ENCODE measurements around the gene FGFR4. TPM values are rescaled to one million over a fixed set of nuclear protein-coding genes. Genes with fewer than 3 reads are reported as not detected.

Gene FGFR4
- total and polyA plus RNA-seq, 2 of the 8 experiments (the other 6 are each of a cell fraction or from before 2014, with no cell fraction given) = 61.4 to 88.4 TPM

DNA sequence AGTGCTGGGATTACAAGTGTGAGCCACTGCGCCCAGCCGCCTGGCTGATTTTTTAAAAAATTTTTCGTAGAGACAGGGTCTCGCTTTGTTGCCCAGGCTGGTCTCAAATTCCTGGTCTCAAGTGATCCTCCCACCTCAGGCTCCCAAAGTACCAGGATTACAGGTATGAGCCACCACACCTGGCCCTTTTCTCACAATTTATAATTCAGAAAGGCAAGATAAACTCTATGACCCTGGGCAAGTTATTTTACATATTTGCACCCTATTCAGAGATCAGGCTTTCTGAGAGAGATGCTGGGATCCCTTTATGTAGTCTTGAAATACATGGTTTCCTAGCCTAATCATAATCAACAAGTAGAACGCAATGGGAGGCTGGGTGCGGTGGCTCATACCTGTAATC, 43.6 kb upstream of the FGFR4 start:
- H3K9ac ChIP-seq (replicated peaks in 1 of 4; ENCODE audit: extremely low read depth in 1 of 4, low read depth in 3 of 4, low read length in 3 of 4) = no peak overlapping the region
- no peak overlapping the region for H2BK15ac ChIP-seq (ENCODE audit: low read length)
- H3K4me3 ChIP-seq (ENCODE audit: extremely low read depth in 1 of 4, insufficient read depth in 2 of 4, low read depth in 3 of 4, low read length in 4 of 4) = no peak overlapping the region
- H3K4me1 ChIP-seq (replicated peaks in 1 of 4; ENCODE audit: control insufficient read depth in 3 of 4, insufficient read depth in 4 of 4, low read length in 3 of 4) = no peaks in the 10 kb centered on the region
- H3K23me2 ChIP-seq (ENCODE audit: low read depth, low read length) = no peaks in the 10 kb centered on the region
- H2AK5ac ChIP-seq (ENCODE audit: low read depth, low read length) = no peak overlapping the region
- H2BK5ac ChIP-seq (ENCODE audit: low read depth, low read length) = no peak overlapping the region
- H4K5ac ChIP-seq (ENCODE audit: insufficient read length, low read depth, low read length) = no peak overlapping the region
- H3K56ac ChIP-seq (replicated peaks; ENCODE audit: insufficient read length, low read depth, low read length) = no peak overlapping the region
- no peak overlapping the region for H2BK120ac ChIP-seq (replicated peaks; ENCODE audit: low read depth, low read length)
- no peak for FAIRE-seq
- 96% methylated on average over 6 of the region's 6 CpGs; no CpG with 5 or more reads in 1 of the 2 experiments for WGBS, 2 experiments (ENCODE audit: extremely low coverage in 1 of 2, insufficient coverage in 1 of 2, insufficient read length in 1 of 2, insufficient replicate concordance in 2 of 2, low coverage in 1 of 2, low lambda C conversion rate in 2 of 2, missing lambda C conversion rate in 1 of 2)
- H3K4me2 ChIP-seq (ENCODE audit: insufficient read depth in 1 of 2, low read depth in 2 of 2, low read length in 2 of 2) = no peak overlapping the region
- no peak overlapping the region for H4K91ac ChIP-seq (replicated peaks; ENCODE audit: insufficient read length, low read length)
- no peak overlapping the region for H3K4ac ChIP-seq (replicated peaks; ENCODE audit: insufficient read length, low read depth, low read length)
- no peak overlapping the region for H3K27ac ChIP-seq (ENCODE audit: low read depth, low read length)
- POLR2A ChIA-PET (ENCODE audit: partially characterized antibody) = no interaction called here
- H2BK20ac ChIP-seq (ENCODE audit: low read length) = no peak overlapping the region
- H3K18ac ChIP-seq (ENCODE audit: extremely low read depth, low read length) = no peak overlapping the region
- H4K20me1 ChIP-seq (replicated peaks in 1 of 2; ENCODE audit: control insufficient read depth in 1 of 2, insufficient read depth in 2 of 2, low read length in 2 of 2) = no peaks in the 10 kb centered on the region
- H2BK12ac ChIP-seq (ENCODE audit: low read depth, low read length) = no peak overlapping the region
- peaks cover 6 to 31% (median 16%) of the 10 kb centered on the region in 4 experiments; a peak in 7 of 8 replicates for H3K36me3 ChIP-seq (ENCODE audit: control insufficient read depth in 2 of 4, insufficient read depth in 4 of 4, low read length in 3 of 4)
- DNase-seq (ENCODE audit: low read depth in 1 of 2, low spot score in 2 of 2) = no peak
- H3K27me3 ChIP-seq (replicated peaks in 1 of 4; ENCODE audit: control insufficient read depth in 3 of 4, extremely low read depth in 1 of 4, insufficient read depth in 3 of 4, low read length in 3 of 4) = no peaks in the 10 kb centered on the region
- no peak overlapping the region for H3K23ac ChIP-seq (ENCODE audit: insufficient read length)
- CTCF ChIA-PET (ENCODE audit: partially characterized antibody) = interaction anchor here (1.6 to 2.2 kb wide), 4 partner anchors 16 to 382 kb away, joined by 3 to 10 read pairs (median 7); no protein-coding TSS in a partner anchor
- no peak overlapping the region for H4K8ac ChIP-seq (ENCODE audit: extremely low read depth, insufficient read depth, low read length)
- peaks cover under 1 to 4% of the 10 kb centered on the region in 2 experiments; a peak in 1 of 4 replicates for H3K79me2 ChIP-seq (ENCODE audit: control insufficient read depth in 1 of 2, insufficient read depth in 2 of 2, low read length in 2 of 2)
- no peak overlapping the region for H2AFZ ChIP-seq (ENCODE audit: low read length)
- H3K9me3 ChIP-seq (ENCODE audit: insufficient read depth in 2 of 2, low read depth in 1 of 2, low read length in 1 of 2) = no peaks in the 10 kb centered on the region
- no peak overlapping the region for H3K14ac ChIP-seq (ENCODE audit: insufficient read length)
- H3K79me1 ChIP-seq (ENCODE audit: low read depth, low read length) = no peaks in the 10 kb centered on the region
- TF ChIP-seq ZNF274 (IDR thresholded peaks at IDR 0.05; ENCODE audit: borderline replicate concordance, extremely low read depth, low read length) = no peak
- TF ChIP-seq KDM1A (IDR thresholded peaks at IDR 0.05; ENCODE audit: borderline replicate concordance, low read length) = no peak
- TF ChIP-seq TAF1 (IDR thresholded peaks at IDR 0.05; ENCODE audit: low read depth, low read length) = no peak
- no peak for TF ChIP-seq RBBP5 (IDR thresholded peaks at IDR 0.05; ENCODE audit: borderline replicate concordance, low read depth, low read length)
- TF ChIP-seq PHF8 (conservative IDR thresholded peaks at IDR 0.05; ENCODE audit: low read depth, low read length) = no peak
